Astrocyte (in vitro differentiated cells and primary cell): ENCODE results near the gene PPM1H. TPM values are rescaled to one million over a fixed set of nuclear protein-coding genes. Genes with fewer than 3 reads are reported as not detected.

Source experiments
- DNase-seq: peaks from one replicate; pipeline ENCODE4 v3.0.0-alpha.2; 2010; ENCODE audit warnings: low read depth
- FAIRE-seq: peaks from 2 replicates; lab custom pipeline; 2011; peaks lifted over from hg19 to GRCh38; lab: Jason Lieb, UNC
- H2AFZ ChIP-seq: 2 replicates; pipeline ENCODE4 v1.6.0; 2012; ENCODE audit warnings: low read depth, low read length, inconsistent platforms
- H3K27ac ChIP-seq: 2 replicates; pipeline ENCODE4 v1.5.1; 2011; ENCODE audit warnings: low read depth, low read length, inconsistent platforms
- H3K27me3 ChIP-seq: 2 replicates; pipeline ENCODE4 v1.6.0; 2011; ENCODE audit warnings: low read length, inconsistent platforms; ENCODE audit not compliant: insufficient read depth
- H3K36me3 ChIP-seq: 2 replicates; pipeline ENCODE4 v1.5.1; 2011; ENCODE audit warnings: low read length, inconsistent platforms; ENCODE audit not compliant: insufficient read depth
- H3K4me1 ChIP-seq: 2 replicates; pipeline ENCODE4 v1.5.1; 2011; ENCODE audit warnings: low read length, inconsistent platforms; ENCODE audit not compliant: insufficient read depth
- H3K4me2 ChIP-seq: 2 replicates; pipeline ENCODE4 v1.6.0; 2012; ENCODE audit warnings: low read length, inconsistent platforms
- H3K4me3 ChIP-seq: 2 replicates; pipeline ENCODE4 v1.5.1; 2011; ENCODE audit warnings: low read depth, mild to moderate bottlenecking, low read length, inconsistent platforms; ENCODE audit not compliant: insufficient read depth
- H3K79me2 ChIP-seq: 2 replicates; pipeline ENCODE4 v1.6.0; 2012; ENCODE audit warnings: mild to moderate bottlenecking, low read length, inconsistent platforms; ENCODE audit not compliant: insufficient read depth
- H3K9ac ChIP-seq: 2 replicates; pipeline ENCODE4 v1.6.0; 2012; ENCODE audit warnings: mild to moderate bottlenecking, low read length, inconsistent platforms
- H3K9me3 ChIP-seq: 2 replicates; pipeline ENCODE4 v1.5.1; 2012; ENCODE audit warnings: low read depth, mild to moderate bottlenecking, low read length, inconsistent platforms; ENCODE audit not compliant: insufficient read depth
- H4K20me1 ChIP-seq: 2 replicates; pipeline ENCODE4 v1.6.0; 2012; ENCODE audit warnings: low read length, inconsistent platforms; ENCODE audit not compliant: insufficient read depth
- H3K27ac Mint-ChIP-seq: one replicate; pipeline ENCODE4 v1.8.0; 2021; ENCODE audit warnings: mild to moderate bottlenecking, mixed read lengths; ENCODE audit not compliant: unreplicated experiment
- H3K27me3 Mint-ChIP-seq: one replicate; pipeline ENCODE4 v1.8.0; 2021; ENCODE audit warnings: low read depth, mixed read lengths; ENCODE audit not compliant: unreplicated experiment
- H3K36me3 Mint-ChIP-seq: one replicate; pipeline ENCODE4 v1.8.0; 2021; ENCODE audit warnings: low read depth, mixed read lengths; ENCODE audit not compliant: unreplicated experiment
- H3K4me1 Mint-ChIP-seq: one replicate; pipeline ENCODE4 v1.8.0; 2021; ENCODE audit warnings: low read depth, mixed read lengths; ENCODE audit not compliant: unreplicated experiment
- H3K4me3 Mint-ChIP-seq: one replicate; pipeline ENCODE4 v1.8.0; 2021; ENCODE audit warnings: mild to moderate bottlenecking, moderate library complexity, mixed read lengths; ENCODE audit not compliant: unreplicated experiment
- H3K9me3 Mint-ChIP-seq: one replicate; pipeline ENCODE4 v1.8.0; 2021; ENCODE audit warnings: mild to moderate bottlenecking, mixed read lengths; ENCODE audit not compliant: unreplicated experiment
- EZH2 ChIP-seq: IDR thresholded peaks from 2 replicates; pipeline ENCODE4 v1.6.1; 2012; ENCODE audit warnings: mild to moderate bottlenecking, low read length, inconsistent platforms; ENCODE audit not compliant: insufficient read depth
- total RNA-seq: library from RNA; stranded (reverse); gene quantifications from 2 replicates; pipeline ENCODE4 v1.2.1, GENCODE V29; 2021
- TF ChIP-seq, protein P1 (sequence below): IDR thresholded peaks from 2 replicates; pipeline ENCODE4 v1.5.1; 2011; ENCODE audit warnings: low read depth, mild to moderate bottlenecking, inconsistent platforms, low read length, moderate library complexity; ENCODE audit not compliant: insufficient read depth

PPM1H gene
- total RNA-seq, 1 donor from 2014 or later, result 7.8 TPM

GRCh38 chr12:62781136-62781880, 153.6 kb downstream of the PPM1H start:
- H3K4me3 Mint-ChIP-seq, result no peak overlapping the region
- H2AFZ ChIP-seq, result no peak overlapping the region
- H3K36me3 ChIP-seq, result no peaks in the 10 kb centered on the region
- DNase-seq (no peak), FAIRE-seq (no peak)
- peaks cover 7% of the 10 kb centered on the region for H3K4me1 Mint-ChIP-seq
- no peak overlapping the region for H3K27ac Mint-ChIP-seq
- H3K4me1 ChIP-seq, result peaks cover 23% of the 10 kb centered on the region
- H3K4me2 ChIP-seq, result no peak overlapping the region
- H3K27me3 ChIP-seq, result no peaks in the 10 kb centered on the region
- no peak overlapping the region for H3K27ac ChIP-seq
- no peaks in the 10 kb centered on the region for H4K20me1 ChIP-seq
- H3K9me3 ChIP-seq, result no peaks in the 10 kb centered on the region
- no peak overlapping the region for H3K9ac ChIP-seq
- no peak overlapping the region for H3K4me3 ChIP-seq
- H3K79me2 ChIP-seq, result no peaks in the 10 kb centered on the region
- no peaks in the 10 kb centered on the region for H3K27me3 Mint-ChIP-seq
- TF ChIP-seq, protein P1, sequence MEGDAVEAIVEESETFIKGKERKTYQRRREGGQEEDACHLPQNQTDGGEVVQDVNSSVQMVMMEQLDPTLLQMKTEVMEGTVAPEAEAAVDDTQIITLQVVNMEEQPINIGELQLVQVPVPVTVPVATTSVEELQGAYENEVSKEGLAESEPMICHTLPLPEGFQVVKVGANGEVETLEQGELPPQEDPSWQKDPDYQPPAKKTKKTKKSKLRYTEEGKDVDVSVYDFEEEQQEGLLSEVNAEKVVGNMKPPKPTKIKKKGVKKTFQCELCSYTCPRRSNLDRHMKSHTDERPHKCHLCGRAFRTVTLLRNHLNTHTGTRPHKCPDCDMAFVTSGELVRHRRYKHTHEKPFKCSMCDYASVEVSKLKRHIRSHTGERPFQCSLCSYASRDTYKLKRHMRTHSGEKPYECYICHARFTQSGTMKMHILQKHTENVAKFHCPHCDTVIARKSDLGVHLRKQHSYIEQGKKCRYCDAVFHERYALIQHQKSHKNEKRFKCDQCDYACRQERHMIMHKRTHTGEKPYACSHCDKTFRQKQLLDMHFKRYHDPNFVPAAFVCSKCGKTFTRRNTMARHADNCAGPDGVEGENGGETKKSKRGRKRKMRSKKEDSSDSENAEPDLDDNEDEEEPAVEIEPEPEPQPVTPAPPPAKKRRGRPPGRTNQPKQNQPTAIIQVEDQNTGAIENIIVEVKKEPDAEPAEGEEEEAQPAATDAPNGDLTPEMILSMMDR, result no peak
- TF ChIP-seq EZH2, result no peak
- no peaks in the 10 kb centered on the region for H3K9me3 Mint-ChIP-seq
- H3K36me3 Mint-ChIP-seq, result no peaks in the 10 kb centered on the region

GRCh38 chr12:62779488-62779887, 155.5 kb downstream of the PPM1H start:
- FAIRE-seq, result no peak
- Histone ChIP-seq H3K9me3 (no peaks in the 10 kb centered on the region), H3K79me2 (no peaks in the 10 kb centered on the region), H3K4me1 (peaks cover 6% of the 10 kb centered on the region), H3K27me3 (no peaks in the 10 kb centered on the region), H3K4me3 (no peak overlapping the region), H3K9ac (no peak overlapping the region), H3K36me3 (no peaks in the 10 kb centered on the region), H3K4me2 (no peak overlapping the region), H4K20me1 (no peaks in the 10 kb centered on the region), H2AFZ (no peak overlapping the region), H3K27ac (no peak overlapping the region)
- no peaks in the 10 kb centered on the region for H3K27me3 Mint-ChIP-seq
- TF ChIP-seq, protein P1, result no peak
- TF ChIP-seq EZH2, result no peak
- H3K36me3 Mint-ChIP-seq, result no peaks in the 10 kb centered on the region
- H3K27ac Mint-ChIP-seq, result no peak overlapping the region
- no peak overlapping the region for H3K4me3 Mint-ChIP-seq
- no peak for DNase-seq
- H3K9me3 Mint-ChIP-seq, result no peaks in the 10 kb centered on the region
- H3K4me1 Mint-ChIP-seq, result no peaks in the 10 kb centered on the region

GRCh38 chr12:62778187-62778586, 156.8 kb downstream of the PPM1H start:
- Histone ChIP-seq H3K4me1 (no peaks in the 10 kb centered on the region), H3K4me3 (no peak overlapping the region), H4K20me1 (no peaks in the 10 kb centered on the region), H3K27me3 (no peaks in the 10 kb centered on the region), H3K9me3 (no peaks in the 10 kb centered on the region), H3K4me2 (no peak overlapping the region), H3K27ac (no peak overlapping the region), H3K9ac (no peak overlapping the region), H3K36me3 (no peaks in the 10 kb centered on the region), H2AFZ (no peak overlapping the region), H3K79me2 (no peaks in the 10 kb centered on the region)
- DNase-seq (no peak), FAIRE-seq (no peak)
- Mint-ChIP-seq H3K9me3 (no peaks in the 10 kb centered on the region), H3K4me1 (no peaks in the 10 kb centered on the region), H3K27ac (no peak overlapping the region), H3K36me3 (no peaks in the 10 kb centered on the region), H3K4me3 (no peak overlapping the region), H3K27me3 (no peaks in the 10 kb centered on the region)
- TF ChIP-seq, protein P1, result no peak
- no peak for TF ChIP-seq EZH2
